ENCODE results near the gene TLL2. TPM values are rescaled to one million over a fixed set of nuclear protein-coding genes. Genes with fewer than 3 reads are reported as not detected.

Gene TLL2
- total RNA-seq, 4 donors from 2014 or later: 0.13 to 2.4 (median 1.8) TPM

DNA sequence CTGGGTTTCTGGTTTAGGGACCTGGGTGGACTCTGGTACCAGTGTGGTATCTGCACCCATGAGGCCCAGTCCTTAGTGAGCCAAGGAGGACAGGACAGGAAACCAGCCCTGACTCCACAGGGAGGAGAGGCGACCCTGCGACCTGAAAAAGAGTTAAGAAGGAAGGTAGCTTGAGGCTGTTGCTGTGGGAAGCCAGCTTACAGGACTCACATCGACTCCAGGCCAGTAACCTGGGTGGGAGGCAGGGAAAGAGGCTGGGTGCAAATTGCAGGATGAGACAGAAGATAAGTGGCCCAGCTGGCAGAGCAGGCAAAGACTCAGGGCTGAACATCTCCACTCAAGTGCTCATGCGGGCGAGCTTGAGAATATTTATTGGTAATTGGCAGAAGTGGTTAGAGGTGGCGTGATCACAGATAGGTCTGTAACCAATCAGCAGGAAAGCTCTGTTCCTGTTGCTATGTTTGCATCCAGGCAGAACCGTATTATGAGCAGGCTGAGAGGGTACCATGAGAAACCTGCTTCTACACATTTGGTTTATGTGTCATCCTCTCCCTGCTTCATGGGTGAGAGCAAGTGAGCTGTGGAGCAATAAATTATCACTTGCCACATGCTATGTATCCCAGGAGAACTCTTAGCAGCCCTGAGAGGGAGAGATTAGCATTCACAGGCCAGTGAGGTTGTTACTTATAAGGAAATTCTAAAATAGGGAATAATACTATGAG is 11.0 kb downstream of the TLL2 start:
- no peak for TF ChIP-seq POLR2A (IDR thresholded peaks at IDR 0.05)
- TF ChIP-seq, protein P1, sequence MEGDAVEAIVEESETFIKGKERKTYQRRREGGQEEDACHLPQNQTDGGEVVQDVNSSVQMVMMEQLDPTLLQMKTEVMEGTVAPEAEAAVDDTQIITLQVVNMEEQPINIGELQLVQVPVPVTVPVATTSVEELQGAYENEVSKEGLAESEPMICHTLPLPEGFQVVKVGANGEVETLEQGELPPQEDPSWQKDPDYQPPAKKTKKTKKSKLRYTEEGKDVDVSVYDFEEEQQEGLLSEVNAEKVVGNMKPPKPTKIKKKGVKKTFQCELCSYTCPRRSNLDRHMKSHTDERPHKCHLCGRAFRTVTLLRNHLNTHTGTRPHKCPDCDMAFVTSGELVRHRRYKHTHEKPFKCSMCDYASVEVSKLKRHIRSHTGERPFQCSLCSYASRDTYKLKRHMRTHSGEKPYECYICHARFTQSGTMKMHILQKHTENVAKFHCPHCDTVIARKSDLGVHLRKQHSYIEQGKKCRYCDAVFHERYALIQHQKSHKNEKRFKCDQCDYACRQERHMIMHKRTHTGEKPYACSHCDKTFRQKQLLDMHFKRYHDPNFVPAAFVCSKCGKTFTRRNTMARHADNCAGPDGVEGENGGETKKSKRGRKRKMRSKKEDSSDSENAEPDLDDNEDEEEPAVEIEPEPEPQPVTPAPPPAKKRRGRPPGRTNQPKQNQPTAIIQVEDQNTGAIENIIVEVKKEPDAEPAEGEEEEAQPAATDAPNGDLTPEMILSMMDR (IDR thresholded peaks at IDR 0.05): no peak
- intact Hi-C loops (cut with DNase I): no loop called here
- Histone ChIP-seq H3K36me3 (no peaks in the 10 kb centered on the region), H3K4me1 (no peaks in the 10 kb centered on the region), H3K27me3 (no peaks in the 10 kb centered on the region), H3K9me3 (no peaks in the 10 kb centered on the region), H3K27ac (no peak overlapping the region), H3K4me3 (replicated peaks in 1 of 3) (no peak overlapping the region)
- DNase-seq: no peak
- WGBS, 2 donors: 91% methylated on average over 7 of the region's 7 CpGs

DNA sequence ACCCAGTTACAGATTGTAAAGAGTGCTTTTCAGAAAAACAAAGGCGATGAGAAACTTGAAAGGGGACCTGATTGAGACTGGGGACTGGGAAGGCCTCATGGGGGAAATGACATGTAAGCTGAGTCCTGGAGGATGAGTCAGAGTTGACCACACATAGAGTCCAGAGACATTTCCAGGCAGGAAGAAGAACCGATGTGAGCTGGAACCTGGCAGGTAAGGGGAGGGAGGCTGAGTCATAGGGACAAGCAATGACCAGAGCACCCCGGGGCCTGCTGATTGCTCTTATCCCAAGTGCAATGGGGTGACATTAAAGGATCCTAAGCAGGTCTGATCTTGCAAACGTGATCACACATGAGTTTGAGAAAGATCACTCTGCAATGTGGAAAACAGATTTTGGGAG is 11.7 kb downstream of the TLL2 start:
- H3K4me1 ChIP-seq: no peaks in the 10 kb centered on the region
- intact Hi-C loops (cut with DNase I): no loop called here
- no peak overlapping the region for H3K27ac ChIP-seq
- DNase-seq: no peak
- 84 to 85% methylated on average over 4 of the region's 4 CpGs for WGBS, 2 donors
- no peaks in the 10 kb centered on the region for H3K36me3 ChIP-seq
- no peaks in the 10 kb centered on the region for H3K9me3 ChIP-seq
- H3K27me3 ChIP-seq: no peaks in the 10 kb centered on the region
- H3K4me3 ChIP-seq (replicated peaks in 1 of 3): no peak overlapping the region
- TF ChIP-seq POLR2A (IDR thresholded peaks at IDR 0.05): no peak
- TF ChIP-seq, protein P1 (IDR thresholded peaks at IDR 0.05): no peak

DNA sequence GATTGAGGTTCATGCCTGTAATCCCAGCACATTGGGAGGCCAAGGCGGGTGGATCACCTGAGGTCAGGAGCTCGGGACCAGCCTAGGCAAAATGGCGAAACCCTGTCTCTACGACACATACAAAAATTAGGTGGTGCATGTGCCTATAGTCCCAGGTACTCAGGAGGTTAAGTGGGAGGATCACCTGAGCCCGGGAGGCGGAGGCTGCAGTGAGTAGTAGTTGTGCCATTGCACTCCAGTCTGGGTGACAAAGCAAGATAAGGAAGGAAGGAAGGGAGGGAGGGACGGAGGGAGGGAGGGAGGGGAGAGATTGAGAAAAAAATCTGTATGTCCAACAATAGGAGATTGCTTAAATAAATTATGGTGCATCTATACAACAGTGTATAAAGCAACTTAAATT is 13.2 kb downstream of the TLL2 start:
- intact Hi-C loops (cut with DNase I): no loop called here
- Histone ChIP-seq H3K4me1 (no peaks in the 10 kb centered on the region), H3K4me3 (replicated peaks in 1 of 3) (no peak overlapping the region), H3K27ac (no peak overlapping the region), H3K27me3 (no peaks in the 10 kb centered on the region), H3K36me3 (no peaks in the 10 kb centered on the region), H3K9me3 (no peaks in the 10 kb centered on the region)
- no peak for DNase-seq
- TF ChIP-seq, protein P1 (IDR thresholded peaks at IDR 0.05): no peak
- no peak for TF ChIP-seq POLR2A (IDR thresholded peaks at IDR 0.05)
- WGBS, 2 donors: 79 to 80% methylated on average over 7 of the region's 7 CpGs

DNA sequence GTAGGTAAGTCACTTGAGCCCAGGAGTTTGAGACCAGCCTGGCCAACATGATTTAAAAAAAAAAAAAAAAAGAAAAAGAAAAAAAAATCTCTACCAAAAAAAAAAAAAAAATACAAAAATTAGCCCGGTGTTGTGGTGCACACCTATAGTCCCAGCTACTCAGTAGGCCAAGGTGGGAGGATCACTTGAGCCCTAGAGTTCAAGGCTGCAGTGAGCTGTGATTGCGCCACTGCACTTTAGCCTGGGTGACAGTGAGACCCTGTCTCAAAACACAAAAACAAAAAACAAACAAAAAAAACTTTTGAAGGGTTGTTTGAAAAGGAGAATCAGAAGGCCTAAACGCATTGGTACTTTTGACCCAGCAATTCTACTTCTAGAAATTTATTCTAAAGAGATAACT is 13.7 kb downstream of the TLL2 start:
- no peaks in the 10 kb centered on the region for H3K36me3 ChIP-seq
- no peak overlapping the region for H3K27ac ChIP-seq
- H3K4me3 ChIP-seq (replicated peaks in 1 of 3): no peak overlapping the region
- TF ChIP-seq, protein P1 (IDR thresholded peaks at IDR 0.05): no peak
- TF ChIP-seq POLR2A (IDR thresholded peaks at IDR 0.05): no peak
- no peak for DNase-seq
- no peaks in the 10 kb centered on the region for H3K4me1 ChIP-seq
- intact Hi-C loops (cut with DNase I): no loop called here
- H3K27me3 ChIP-seq: no peaks in the 10 kb centered on the region
- WGBS, 2 donors: 94% methylated on average over 3 of the region's 3 CpGs
- no peaks in the 10 kb centered on the region for H3K9me3 ChIP-seq

DNA sequence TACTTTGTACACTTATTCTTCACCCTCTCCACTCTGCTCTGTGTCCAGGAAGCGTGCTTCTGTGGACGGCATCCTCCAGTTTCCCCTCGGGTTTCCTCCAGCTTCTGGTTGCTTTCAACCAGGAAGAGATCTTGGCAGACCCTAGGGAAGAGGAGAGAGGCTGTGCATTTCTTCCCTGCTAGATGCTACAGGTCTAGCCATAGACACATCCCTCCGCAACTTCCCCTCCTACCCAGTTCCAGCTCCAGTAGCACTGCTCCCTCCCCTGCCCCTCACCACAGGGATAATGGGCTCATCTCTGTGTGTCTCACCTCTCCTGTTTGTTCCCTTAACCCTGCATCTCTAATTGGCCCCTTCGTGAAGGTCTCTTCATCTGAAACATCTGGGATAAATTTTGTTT is 16.3 kb downstream of the TLL2 start:
- Histone ChIP-seq H3K4me3 (replicated peaks in 1 of 3) (no peak overlapping the region), H3K27ac (no peak overlapping the region), H3K9me3 (no peaks in the 10 kb centered on the region), H3K27me3 (no peaks in the 10 kb centered on the region), H3K36me3 (no peaks in the 10 kb centered on the region), H3K4me1 (no peaks in the 10 kb centered on the region)
- intact Hi-C loops (cut with DNase I): no loop called here
- WGBS, 2 donors: 57 to 60% methylated on average over 5 of the region's 5 CpGs
- DNase-seq: no peak
- TF ChIP-seq POLR2A (IDR thresholded peaks at IDR 0.05): no peak
- TF ChIP-seq, protein P1 (IDR thresholded peaks at IDR 0.05): no peak
